Trophoblast cell (in vitro differentiated cells and primary cell): ENCODE measurements around the gene HES4.
A peak's percentile ranks its signal among the peaks of the same experiment; 100 is the strongest.

Source experiments
- DNase-seq, 2 donors: peaks; one replicate each; pipeline ENCODE4 v3.0.0-alpha.2; 2016
- H2AFZ ChIP-seq: 2 replicates; pipeline ENCODE4 v1.6.1; 2013; ENCODE audit warnings: low read length, moderate library complexity, mild to moderate bottlenecking; ENCODE audit not compliant: insufficient read depth, poor library complexity
- H2AK5ac ChIP-seq: 2 replicates; pipeline ENCODE4 v1.6.1; 2013; ENCODE audit warnings: mild to moderate bottlenecking, low read length
- H2BK120ac ChIP-seq: 2 replicates; pipeline ENCODE4 v1.6.1; 2013; ENCODE audit warnings: low read length, mild to moderate bottlenecking, moderate library complexity; ENCODE audit not compliant: insufficient read depth, poor library complexity
- H2BK12ac ChIP-seq: 2 replicates; pipeline ENCODE4 v1.6.1; 2013; ENCODE audit warnings: mild to moderate bottlenecking, low read length, moderate library complexity
- H2BK5ac ChIP-seq: 2 replicates; pipeline ENCODE4 v1.6.1; 2013; ENCODE audit warnings: low read length, low read depth, moderate library complexity, mild to moderate bottlenecking; ENCODE audit not compliant: poor library complexity
- H3K14ac ChIP-seq: 2 replicates; pipeline ENCODE4 v1.6.1; 2013; ENCODE audit warnings: mild to moderate bottlenecking, low read length
- H3K18ac ChIP-seq: 2 replicates; pipeline ENCODE4 v1.6.1; 2013; ENCODE audit warnings: mild to moderate bottlenecking, low read length
- H3K23ac ChIP-seq: 2 replicates; pipeline ENCODE4 v1.6.1; 2013; ENCODE audit warnings: low read length
- H3K27ac ChIP-seq: 2 replicates; pipeline ENCODE4 v1.5.1; 2013; ENCODE audit warnings: low read depth, mild to moderate bottlenecking, inconsistent platforms, low read length, moderate library complexity
- H3K27me3 ChIP-seq: 2 replicates; pipeline ENCODE4 v1.6.1; 2013; ENCODE audit warnings: inconsistent platforms, mild to moderate bottlenecking, low read length, moderate library complexity; ENCODE audit not compliant: insufficient read depth
- H3K36me3 ChIP-seq, 2 experiments: 1 replicate in 1 of 2; 2 replicates in 1 of 2; pipeline ENCODE4 v1.6.1; 2013; ENCODE audit warnings: low read length in 2 of 2, mild to moderate bottlenecking in 2 of 2, moderate library complexity in 1 of 2; ENCODE audit not compliant: insufficient read depth in 2 of 2, control insufficient read depth in 1 of 2
- H3K4ac ChIP-seq: 2 replicates; pipeline ENCODE4 v1.6.1; 2013; ENCODE audit warnings: low read depth, mild to moderate bottlenecking, low read length, moderate library complexity
- H3K4me1 ChIP-seq, 2 experiments: 1 replicate in 1 of 2; 2 replicates in 1 of 2; pipeline ENCODE4 v1.6.1; 2013; ENCODE audit warnings: low read length in 2 of 2, mild to moderate bottlenecking in 2 of 2, moderate library complexity in 1 of 2; ENCODE audit not compliant: insufficient read depth in 2 of 2, control insufficient read depth in 1 of 2
- H3K4me2 ChIP-seq: 2 replicates; pipeline ENCODE4 v1.6.1; 2013; ENCODE audit warnings: inconsistent platforms, mild to moderate bottlenecking, low read length, moderate library complexity
- H3K4me3 ChIP-seq: 2 replicates; pipeline ENCODE4 v1.5.1; 2013; ENCODE audit warnings: mild to moderate bottlenecking, low read depth, low read length, inconsistent platforms
- H3K79me1 ChIP-seq: one replicate; pipeline ENCODE4 v1.6.1; 2013; ENCODE audit warnings: low read length
- H3K79me2 ChIP-seq: 2 replicates; pipeline ENCODE4 v1.6.1; 2013; ENCODE audit warnings: low read length, mild to moderate bottlenecking; ENCODE audit not compliant: control insufficient read depth, insufficient read depth, poor library complexity
- H3K9ac ChIP-seq: 2 replicates; pipeline ENCODE4 v1.6.1; 2013; ENCODE audit warnings: mild to moderate bottlenecking, low read length
- H3K9me3 ChIP-seq: 2 replicates; pipeline ENCODE4 v1.6.1; 2013; ENCODE audit warnings: low read depth, mild to moderate bottlenecking, control low read depth, inconsistent platforms, low read length; ENCODE audit not compliant: insufficient read depth
- H4K12ac ChIP-seq: 2 replicates; pipeline ENCODE4 v1.6.1; 2013; ENCODE audit warnings: low read depth, mild to moderate bottlenecking, low read length, moderate library complexity
- H4K8ac ChIP-seq: 2 replicates; pipeline ENCODE4 v1.6.1; 2013; ENCODE audit warnings: low read depth, mild to moderate bottlenecking, low read length, moderate library complexity
- H4K91ac ChIP-seq: one replicate; pipeline ENCODE4 v1.6.1; 2013; ENCODE audit warnings: low read depth, mild to moderate bottlenecking, low read length, moderate library complexity
- WGBS: extraction: QIAGEN DNeasy Blood & Tissue Kit; methylation state at CpG from one replicate; pipeline ENCODE4 v1.1.7; 2013; ENCODE audit warnings: missing lambda C conversion rate; ENCODE audit not compliant: insufficient read length, insufficient coverage; ENCODE audit errors: extremely low coverage; 5-methylcytosine and 5-hydroxymethylcytosine counted together

The HES4 gene

DNA sequence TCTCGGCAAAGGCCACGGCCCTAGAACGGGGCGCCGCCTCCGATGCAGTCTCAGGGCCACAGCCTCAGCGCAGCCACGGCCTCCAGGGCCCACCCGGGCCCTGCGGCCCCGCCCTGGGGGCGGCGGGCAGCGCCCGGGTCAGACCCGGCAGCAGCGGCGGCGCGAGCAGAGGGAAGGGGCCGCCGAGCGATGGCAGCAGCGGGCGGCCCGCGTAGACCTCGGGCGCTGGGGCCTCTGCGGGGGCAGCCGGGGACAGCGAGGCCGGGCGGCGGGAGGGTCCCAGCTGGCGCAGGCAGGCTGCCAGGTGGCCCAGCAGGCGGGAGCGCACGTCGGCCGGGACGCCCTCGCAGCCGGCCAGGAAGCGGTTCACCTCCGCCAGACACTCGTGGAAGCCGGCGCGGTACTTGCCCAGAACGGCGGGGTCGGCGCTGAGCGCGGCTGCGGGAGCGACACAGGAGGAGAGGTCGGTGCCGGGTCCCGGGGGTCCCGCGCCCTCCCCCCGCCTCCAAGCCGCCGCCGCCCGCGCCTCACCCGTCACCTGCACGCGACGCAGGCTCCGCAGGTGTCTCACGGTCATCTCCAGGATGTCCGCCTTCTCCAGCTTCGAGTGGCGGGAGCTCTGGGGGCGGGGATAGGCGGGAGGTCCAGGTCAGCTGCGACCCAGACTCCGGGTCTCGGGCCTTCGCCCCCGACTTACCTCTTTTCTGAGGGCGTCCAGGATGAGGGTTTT lies 737 bp downstream of the HES4 start:
- H2BK12ac ChIP-seq, result peak overlapping the region; percentile 14
- peak overlapping the region; percentile 15 for H2AFZ ChIP-seq
- peak overlapping the region; percentile 32 for H3K4ac ChIP-seq
- peak overlapping the region; percentile 81 for H3K14ac ChIP-seq
- H3K79me2 ChIP-seq, result peaks cover 3% of the 10 kb centered on the region
- peaks cover 24% of the 10 kb centered on the region for H3K79me1 ChIP-seq
- H4K91ac ChIP-seq, result peak overlapping the region; percentile 88
- H3K27ac ChIP-seq, result no peak overlapping the region
- WGBS, result no CpG with 5 or more reads among the region's 86 CpGs
- no peak overlapping the region for H3K23ac ChIP-seq
- H3K4me2 ChIP-seq, result peak overlapping the region; percentile 67
- peaks cover 0 to 2% of the 10 kb centered on the region in 2 experiments for H3K36me3 ChIP-seq
- H2AK5ac ChIP-seq, result peak overlapping the region; percentile 36
- peak overlapping the region; percentile 73 for H3K4me3 ChIP-seq
- peak overlapping the region; percentile 37 for H4K12ac ChIP-seq
- peak overlapping the region; percentile 85 for H3K18ac ChIP-seq
- no peak overlapping the region for H2BK5ac ChIP-seq
- H3K9ac ChIP-seq, result no peak overlapping the region
- peak overlapping the region; percentile 15 for H2BK120ac ChIP-seq
- peaks cover 1% of the 10 kb centered on the region for H3K9me3 ChIP-seq
- H4K8ac ChIP-seq, result peak overlapping the region; percentile 67
- peaks cover 22 to 30% of the 10 kb centered on the region in 2 experiments for H3K4me1 ChIP-seq
- peak in 1 of 2 donors; percentile 42 for DNase-seq
- peaks cover 28% of the 10 kb centered on the region for H3K27me3 ChIP-seq

DNA sequence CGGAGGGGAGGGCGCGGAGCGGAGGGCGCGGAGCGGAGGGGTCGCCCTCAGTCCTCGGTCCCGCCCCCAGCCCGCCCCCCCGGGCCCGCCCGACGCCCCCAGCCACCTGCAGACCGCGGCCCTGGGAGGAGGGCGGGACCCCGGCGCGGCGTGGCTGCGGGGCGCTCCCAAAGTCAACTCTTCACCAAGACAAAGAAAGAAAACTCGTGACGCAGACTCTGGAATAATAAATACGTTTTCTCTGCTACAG lies 1.2 kb downstream of the HES4 start:
- Histone ChIP-seq H3K79me2 (peaks cover 3% of the 10 kb centered on the region), H3K14ac (no peak overlapping the region), H2BK120ac (no peak overlapping the region), H4K12ac (no peak overlapping the region), H3K4ac (no peak overlapping the region), H3K4me1 (peaks cover 22 to 29% of the 10 kb centered on the region in 2 experiments), H3K79me1 (peaks cover 24% of the 10 kb centered on the region), H3K27ac (no peak overlapping the region), H3K23ac (no peak overlapping the region), H3K27me3 (peaks cover 29% of the 10 kb centered on the region), H2AK5ac (no peak overlapping the region), H4K8ac (no peak overlapping the region), H2BK12ac (no peak overlapping the region), H3K9ac (no peak overlapping the region), H2BK5ac (no peak overlapping the region), H3K9me3 (peaks cover 1% of the 10 kb centered on the region), H3K4me3 (peak overlapping the region; percentile 73), H2AFZ (peak overlapping the region; percentile 15), H3K4me2 (peak overlapping the region; percentile 67), H3K18ac (no peak overlapping the region), H3K36me3 (peaks cover 0 to 2% of the 10 kb centered on the region in 2 experiments), H4K91ac (peak overlapping the region; percentile 41)
- DNase-seq, result no peak
- no CpG with 5 or more reads among the region's 27 CpGs for WGBS

DNA sequence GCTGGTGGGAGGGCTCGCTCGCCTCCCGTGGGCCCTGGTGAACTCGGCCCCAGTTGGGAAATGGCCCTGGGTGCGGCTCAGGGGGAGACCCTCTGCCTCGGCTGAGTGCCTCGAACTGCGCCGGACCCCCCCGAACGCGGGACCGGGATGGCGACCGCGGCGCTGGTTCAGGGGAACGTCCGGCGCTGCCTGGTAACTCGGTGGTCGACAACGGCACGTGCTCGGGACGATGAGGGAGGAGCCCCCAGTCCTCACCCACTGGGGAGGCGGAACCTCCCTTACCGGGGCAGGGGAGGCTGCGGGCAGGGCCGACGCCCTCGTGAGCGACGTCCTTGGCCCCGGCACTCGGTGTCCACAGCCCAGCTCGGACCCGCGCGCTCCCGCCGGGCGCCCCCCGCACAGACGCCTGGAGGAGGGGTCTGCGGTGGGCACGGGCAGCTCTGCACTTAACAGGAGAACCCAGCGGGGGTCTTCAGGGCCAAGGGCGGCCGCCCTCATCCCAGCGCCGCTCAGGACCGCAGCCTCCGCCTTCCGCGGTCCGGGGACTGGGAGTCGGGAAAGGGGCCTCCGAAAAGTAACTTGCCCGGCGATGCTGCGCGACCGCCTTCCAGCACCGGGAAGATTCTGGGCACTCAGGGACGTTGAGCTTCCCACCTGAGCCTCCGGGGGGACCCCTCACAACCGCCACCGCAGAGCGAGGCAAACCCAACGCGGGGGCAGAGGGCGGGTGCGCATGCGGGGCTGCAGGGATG lies 1.7 kb downstream of the HES4 start:
- no CpG with 5 or more reads among the region's 75 CpGs for WGBS
- Histone ChIP-seq H4K91ac (no peak overlapping the region), H3K79me1 (peaks cover 24% of the 10 kb centered on the region), H3K4ac (no peak overlapping the region), H3K18ac (no peak overlapping the region), H3K9ac (no peak overlapping the region), H3K23ac (no peak overlapping the region), H3K4me1 (peaks cover 18 to 24% of the 10 kb centered on the region in 2 experiments), H3K27ac (no peak overlapping the region), H3K79me2 (peaks cover 3% of the 10 kb centered on the region), H4K8ac (no peak overlapping the region), H3K27me3 (peaks cover 29% of the 10 kb centered on the region), H2AK5ac (peak overlapping the region; percentile 75), H2BK12ac (no peak overlapping the region), H3K4me3 (peak overlapping the region; percentile 51), H2BK120ac (no peak overlapping the region), H3K9me3 (peaks cover 3% of the 10 kb centered on the region), H3K4me2 (peak overlapping the region; percentile 57), H4K12ac (peak overlapping the region; percentile 27), H3K14ac (no peak overlapping the region), H2AFZ (no peak overlapping the region), H3K36me3 (peaks cover 0 to 2% of the 10 kb centered on the region in 2 experiments), H2BK5ac (no peak overlapping the region)
- DNase-seq, result no peak

DNA sequence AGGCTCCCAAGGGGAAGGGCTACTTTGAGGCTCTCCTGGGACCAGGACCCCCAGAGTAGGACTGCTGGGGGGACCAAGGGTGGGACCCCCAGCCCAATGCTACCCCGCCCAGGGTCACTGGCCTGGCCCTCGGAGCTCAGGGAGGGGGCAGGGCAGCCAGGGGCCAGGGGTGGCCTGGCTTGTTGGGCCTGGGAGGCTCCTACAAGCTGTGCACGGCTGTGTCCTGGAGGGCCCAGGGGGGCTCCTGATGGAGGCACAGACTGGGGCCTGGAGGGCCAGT lies 2.2 kb downstream of the HES4 start:
- Histone ChIP-seq H3K27me3 (peaks cover 29% of the 10 kb centered on the region), H3K9me3 (peaks cover 8% of the 10 kb centered on the region), H2BK5ac (no peak overlapping the region), H3K4me1 (peaks cover 16 to 21% of the 10 kb centered on the region in 2 experiments), H3K18ac (no peak overlapping the region), H3K9ac (no peak overlapping the region), H3K4me2 (no peak overlapping the region), H4K8ac (no peak overlapping the region), H3K36me3 (peaks cover 0 to 2% of the 10 kb centered on the region in 2 experiments), H4K91ac (no peak overlapping the region), H3K79me1 (peaks cover 24% of the 10 kb centered on the region), H2AFZ (no peak overlapping the region), H2BK120ac (no peak overlapping the region), H2AK5ac (no peak overlapping the region), H3K4ac (no peak overlapping the region), H3K23ac (no peak overlapping the region), H4K12ac (no peak overlapping the region), H3K4me3 (no peak overlapping the region), H3K14ac (no peak overlapping the region), H3K79me2 (peaks cover 3% of the 10 kb centered on the region), H2BK12ac (no peak overlapping the region), H3K27ac (no peak overlapping the region)
- no CpG with 5 or more reads among the region's 3 CpGs for WGBS
- no peak for DNase-seq
